Mesenchymal stem cell (in vitro differentiated cells and primary cell): ENCODE measurements around the gene SLC28A1.
A peak's percentile ranks its signal among the peaks of the same experiment; 100 is the strongest.

Experiments
- DNase-seq: peaks from one replicate; pipeline ENCODE4 v3.0.0-alpha.2; 2013
- H2AFZ ChIP-seq: one replicate; pipeline ENCODE4 v1.6.1; 2013; ENCODE audit warnings: low read depth, mild to moderate bottlenecking, control low read depth, inconsistent platforms, low read length, moderate library complexity
- H2AK5ac ChIP-seq: 2 replicates; pipeline ENCODE4 v1.6.1; 2013; ENCODE audit warnings: low read length, moderate library complexity, mild to moderate bottlenecking, inconsistent platforms; ENCODE audit not compliant: severe bottlenecking
- H2BK120ac ChIP-seq: one replicate; pipeline ENCODE4 v1.6.1; 2013; ENCODE audit warnings: low read depth, mild to moderate bottlenecking, inconsistent platforms, low read length, moderate library complexity
- H2BK12ac ChIP-seq, 2 experiments: one replicate each; pipeline ENCODE4 v1.6.1; 2013; ENCODE audit warnings: inconsistent platforms in 2 of 2, low read length in 2 of 2, mild to moderate bottlenecking in 2 of 2, moderate library complexity in 2 of 2, control low read depth in 1 of 2
- H2BK15ac ChIP-seq: one replicate; pipeline ENCODE4 v1.6.1; 2013; ENCODE audit warnings: mild to moderate bottlenecking, low read depth, inconsistent platforms; ENCODE audit not compliant: poor library complexity, severe bottlenecking
- H2BK5ac ChIP-seq: 2 replicates; pipeline ENCODE4 v1.6.1; 2013; ENCODE audit warnings: low read depth, mild to moderate bottlenecking, low read length, control low read depth, inconsistent platforms; ENCODE audit not compliant: poor library complexity, severe bottlenecking
- H3K14ac ChIP-seq, 2 experiments: one replicate each; pipeline ENCODE4 v1.6.1; 2013; ENCODE audit warnings: inconsistent platforms in 2 of 2, low read length in 2 of 2, control low read depth in 1 of 2, mild to moderate bottlenecking in 1 of 2, moderate library complexity in 1 of 2
- H3K18ac ChIP-seq, 2 experiments: one replicate each; pipeline ENCODE4 v1.6.1; 2013; ENCODE audit warnings: inconsistent platforms in 2 of 2, low read length in 2 of 2, control low read depth in 1 of 2, low read depth in 1 of 2, mild to moderate bottlenecking in 1 of 2
- H3K23ac ChIP-seq, 2 experiments: one replicate each; pipeline ENCODE4 v1.6.1; 2013; ENCODE audit warnings: inconsistent platforms in 2 of 2, low read length in 2 of 2, mild to moderate bottlenecking in 2 of 2, moderate library complexity in 2 of 2, control low read depth in 1 of 2
- H3K27ac ChIP-seq: 2 replicates; pipeline ENCODE4 v1.5.1; 2013; ENCODE audit warnings: mild to moderate bottlenecking, moderate library complexity, low read length, control low read depth, inconsistent platforms; ENCODE audit not compliant: poor library complexity, severe bottlenecking
- H3K27me3 ChIP-seq, 2 experiments: 2 replicates each; pipeline versions ENCODE4 v1.6.1 to v1.7.0; 2013; ENCODE audit warnings: low read length in 2 of 2, mild to moderate bottlenecking in 2 of 2, moderate library complexity in 2 of 2, control low read depth in 1 of 2, inconsistent platforms in 1 of 2; ENCODE audit not compliant: control insufficient read depth in 1 of 2, insufficient read depth in 1 of 2
- H3K36me3 ChIP-seq, 2 experiments: 2 replicates each; pipeline versions ENCODE4 v1.6.1 to v1.7.0; 2013; ENCODE audit warnings: low read length in 2 of 2, control low read depth in 1 of 2, inconsistent platforms in 1 of 2, low read depth in 1 of 2, mild to moderate bottlenecking in 1 of 2; ENCODE audit not compliant: insufficient read depth in 2 of 2, control insufficient read depth in 1 of 2
- H3K4ac ChIP-seq, 2 experiments: one replicate each; pipeline ENCODE4 v1.6.1; 2013; ENCODE audit warnings: inconsistent platforms in 2 of 2, low read length in 2 of 2, mild to moderate bottlenecking in 2 of 2, moderate library complexity in 2 of 2, control low read depth in 1 of 2, low read depth in 1 of 2
- H3K4me1 ChIP-seq: 2 replicates; pipeline ENCODE4 v1.6.1; 2013; ENCODE audit warnings: low read depth, low read length, control low read depth; ENCODE audit not compliant: control insufficient read depth, insufficient read depth
- H3K4me2 ChIP-seq: 2 replicates; pipeline ENCODE4 v1.6.1; 2013; ENCODE audit warnings: low read length, mild to moderate bottlenecking, inconsistent platforms; ENCODE audit not compliant: poor library complexity, severe bottlenecking
- H3K4me3 ChIP-seq, 2 experiments: 2 replicates each; pipeline versions ENCODE4 v1.5.1 to v1.7.0; 2013; ENCODE audit warnings: low read length in 2 of 2, mild to moderate bottlenecking in 2 of 2, control low read depth in 1 of 2, low read depth in 1 of 2; ENCODE audit not compliant: insufficient read depth in 1 of 2
- H3K79me1 ChIP-seq: replicated peaks from 2 replicates; pipeline ENCODE4 v1.6.1; 2013; ENCODE audit warnings: mild to moderate bottlenecking, control low read depth, low read length, inconsistent platforms; ENCODE audit not compliant: poor library complexity, severe bottlenecking
- H3K9ac ChIP-seq: 2 replicates; pipeline ENCODE4 v1.7.0; 2013; ENCODE audit warnings: mild to moderate bottlenecking, low read length, moderate library complexity
- H3K9me3 ChIP-seq: 2 replicates; pipeline ENCODE4 v1.7.0; 2013; ENCODE audit warnings: mild to moderate bottlenecking, low read length; ENCODE audit not compliant: control insufficient read depth
- H4K8ac ChIP-seq: one replicate; pipeline ENCODE4 v1.6.1; 2013; ENCODE audit warnings: inconsistent platforms, mild to moderate bottlenecking, low read length, moderate library complexity
- H4K91ac ChIP-seq: one replicate; pipeline ENCODE4 v1.6.1; 2013; ENCODE audit warnings: mild to moderate bottlenecking, low read length, inconsistent platforms
- WGBS: methylation state at CpG from one replicate; pipeline ENCODE4 v1.1.7; 2013; ENCODE audit warnings: mixed read lengths; 5-methylcytosine and 5-hydroxymethylcytosine counted together

SLC28A1 gene

DNA sequence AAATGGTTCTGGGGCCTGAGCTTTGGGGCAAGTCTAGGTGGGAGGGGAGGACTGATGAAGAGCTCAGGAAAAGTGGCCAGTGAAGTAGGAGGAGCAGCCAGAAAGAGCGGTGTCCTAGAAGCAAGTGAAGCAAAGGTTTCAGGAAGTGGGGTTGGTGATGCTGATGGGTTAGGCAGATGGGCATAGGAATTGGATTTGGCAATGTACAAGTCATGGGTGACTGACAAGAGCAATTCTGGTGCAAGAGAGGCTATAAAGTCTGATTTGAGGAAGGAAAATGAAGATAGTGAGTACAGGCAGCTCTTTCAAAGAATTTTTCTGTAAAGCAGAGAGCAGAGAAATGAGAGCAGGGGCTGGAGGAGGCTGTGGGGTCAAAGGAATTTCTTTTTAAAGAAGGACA, 47.6 kb upstream of the SLC28A1 start:
- Histone ChIP-seq H3K23ac (no peak overlapping the region), H2BK12ac (no peak overlapping the region), H2BK120ac (no peak overlapping the region), H3K14ac (no peak overlapping the region), H2BK5ac (no peak overlapping the region), H3K18ac (no peak overlapping the region), H3K4ac (no peak overlapping the region), H3K4me2 (no peak overlapping the region), H3K79me1 (no peaks in the 10 kb centered on the region), H3K36me3 (no peaks in the 10 kb centered on the region), H3K27me3 (peaks cover 19 to 34% of the 10 kb centered on the region in 2 experiments), H4K91ac (no peak overlapping the region), H3K9me3 (no peaks in the 10 kb centered on the region), H4K8ac (no peak overlapping the region), H2AK5ac (no peak overlapping the region), H2AFZ (no peak overlapping the region), H3K4me1 (peaks cover 22% of the 10 kb centered on the region), H3K27ac (no peak overlapping the region), H2BK15ac (no peak overlapping the region), H3K4me3 (no peak overlapping the region), H3K9ac (no peak overlapping the region)
- 81% methylated on average over 1 of the region's 1 CpG for WGBS
- DNase-seq = no peak

DNA sequence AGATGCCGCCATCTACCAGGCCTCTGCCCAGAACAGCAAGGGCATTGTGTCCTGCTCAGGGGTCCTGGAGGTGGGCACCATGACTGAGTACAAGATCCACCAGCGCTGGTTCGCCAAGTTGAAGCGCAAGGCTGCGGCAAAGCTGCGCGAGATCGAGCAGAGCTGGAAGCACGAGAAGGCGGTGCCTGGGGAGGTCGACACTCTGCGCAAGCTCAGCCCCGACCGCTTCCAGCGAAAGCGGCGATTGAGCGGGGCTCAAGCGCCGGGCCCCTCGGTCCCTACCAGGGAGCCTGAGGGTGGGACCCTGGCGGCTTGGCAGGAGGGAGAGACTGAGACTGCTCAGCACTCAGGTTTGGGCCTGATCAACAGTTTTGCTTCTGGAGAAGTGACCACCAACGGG, 44.7 kb upstream of the SLC28A1 start:
- H3K18ac ChIP-seq = peak overlapping the region in 1 of 2 experiments; percentile 14
- H2AK5ac ChIP-seq = no peak overlapping the region
- H3K4me2 ChIP-seq = no peak overlapping the region
- no peak for DNase-seq
- peaks cover 17% of the 10 kb centered on the region for H3K4me1 ChIP-seq
- peaks cover 19 to 27% of the 10 kb centered on the region in 2 experiments for H3K27me3 ChIP-seq
- no peak overlapping the region for H4K91ac ChIP-seq
- 98% methylated on average over 23 of the region's 23 CpGs for WGBS
- H3K23ac ChIP-seq = no peak overlapping the region
- no peaks in the 10 kb centered on the region for H3K36me3 ChIP-seq
- H4K8ac ChIP-seq = no peak overlapping the region
- no peak overlapping the region for H2BK120ac ChIP-seq
- no peak overlapping the region for H2BK5ac ChIP-seq
- H3K4me3 ChIP-seq = no peak overlapping the region
- H2BK15ac ChIP-seq = no peak overlapping the region
- H3K4ac ChIP-seq = no peak overlapping the region
- peak overlapping the region in 1 of 2 experiments; percentile 0 for H2BK12ac ChIP-seq
- no peak overlapping the region for H3K14ac ChIP-seq
- no peak overlapping the region for H2AFZ ChIP-seq
- H3K9ac ChIP-seq = no peak overlapping the region
- H3K9me3 ChIP-seq = no peaks in the 10 kb centered on the region
- no peak overlapping the region for H3K27ac ChIP-seq
- no peaks in the 10 kb centered on the region for H3K79me1 ChIP-seq

DNA sequence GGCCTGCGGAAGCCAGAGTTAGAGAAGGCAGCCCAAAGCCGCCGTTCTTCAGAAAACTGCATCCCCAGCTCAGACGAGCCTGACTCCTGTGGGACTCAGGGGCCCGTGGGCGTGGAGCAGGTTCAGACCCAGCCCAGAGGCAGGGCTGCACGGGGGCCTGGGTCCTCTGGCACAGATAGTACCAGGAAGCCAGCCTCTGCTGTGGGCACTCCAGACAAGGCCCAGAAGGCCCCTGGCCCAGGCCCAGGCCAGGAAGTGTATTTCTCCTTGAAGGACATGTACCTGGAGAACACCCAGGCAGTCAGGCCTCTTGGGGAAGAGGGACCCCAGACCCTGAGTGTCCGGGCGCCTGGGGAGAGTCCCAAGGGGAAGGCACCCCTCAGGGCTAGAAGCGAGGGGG, 44.2 kb upstream of the SLC28A1 start:
- H3K27me3 ChIP-seq = peaks cover 19 to 23% of the 10 kb centered on the region in 2 experiments
- WGBS = 95% methylated on average over 10 of the region's 10 CpGs
- H3K79me1 ChIP-seq = no peaks in the 10 kb centered on the region
- no peak overlapping the region for H2BK5ac ChIP-seq
- H3K36me3 ChIP-seq = no peaks in the 10 kb centered on the region
- H3K23ac ChIP-seq = no peak overlapping the region
- H3K18ac ChIP-seq = peak overlapping the region in 1 of 2 experiments; percentile 30
- peak overlapping the region; percentile 47 for H4K91ac ChIP-seq
- no peak overlapping the region for H3K14ac ChIP-seq
- H4K8ac ChIP-seq = peak overlapping the region; percentile 50
- peak overlapping the region in 1 of 2 experiments; percentile 88 for H2BK12ac ChIP-seq
- H3K4me3 ChIP-seq = no peak overlapping the region
- no peaks in the 10 kb centered on the region for H3K9me3 ChIP-seq
- H2AK5ac ChIP-seq = no peak overlapping the region
- DNase-seq = no peak
- H3K27ac ChIP-seq = no peak overlapping the region
- H2AFZ ChIP-seq = no peak overlapping the region
- no peak overlapping the region for H2BK120ac ChIP-seq
- H3K4ac ChIP-seq = peak overlapping the region in 1 of 2 experiments; percentile 40
- peaks cover 14% of the 10 kb centered on the region for H3K4me1 ChIP-seq
- H3K9ac ChIP-seq = no peak overlapping the region
- H2BK15ac ChIP-seq = peak overlapping the region; percentile 12
- no peak overlapping the region for H3K4me2 ChIP-seq

DNA sequence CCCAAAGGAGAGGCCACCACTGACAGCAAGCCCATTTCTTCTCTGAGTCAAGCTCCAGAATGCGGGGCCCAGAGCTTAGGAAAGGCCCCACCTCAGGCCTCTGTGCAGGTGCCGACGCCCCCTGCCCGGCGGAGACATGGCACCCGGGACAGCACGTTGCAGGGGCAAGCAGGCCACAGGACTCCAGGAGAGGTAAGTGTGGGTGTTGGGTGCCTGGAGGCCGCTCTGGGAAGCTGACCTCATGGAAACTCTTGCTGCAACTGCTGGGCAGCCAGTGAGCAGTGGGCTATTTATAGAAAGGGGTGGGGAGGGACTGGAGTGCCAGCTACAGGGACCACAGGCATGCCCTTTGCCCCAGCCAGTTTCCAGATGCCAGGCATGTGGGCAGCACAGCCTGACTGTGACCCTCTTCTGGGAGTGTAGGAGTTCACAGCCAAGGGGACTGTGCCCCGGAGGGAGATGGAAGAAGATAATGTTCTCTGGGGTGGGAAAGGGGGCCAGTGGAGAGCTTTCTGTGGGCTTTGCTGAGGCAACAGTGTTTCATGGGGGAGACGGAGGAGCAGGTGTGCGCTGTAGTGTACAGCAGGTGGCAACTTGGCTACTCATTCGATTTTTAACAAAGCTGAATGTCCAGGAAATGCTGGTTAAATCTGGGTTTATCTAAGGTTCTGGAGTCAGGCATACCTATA, 43.6 kb upstream of the SLC28A1 start:
- Histone ChIP-seq H3K9me3 (peaks cover under 1% of the 10 kb centered on the region), H2BK5ac (no peak overlapping the region)

More for the DNA sequence above, 43.6 kb upstream of the SLC28A1 start:
- DNase-seq = peak; percentile 86
- Histone ChIP-seq H3K4ac (peak overlapping the region in 1 of 2 experiments; percentile 40), H4K91ac (peak overlapping the region; percentile 47), H3K27me3 (peaks cover 15 to 21% of the 10 kb centered on the region in 2 experiments), H3K79me1 (no peaks in the 10 kb centered on the region), H3K36me3 (no peaks in the 10 kb centered on the region), H3K18ac (peak overlapping the region; percentile 30 to 75), H3K4me1 (peaks cover 14% of the 10 kb centered on the region), H3K23ac (no peak overlapping the region), H2BK120ac (no peak overlapping the region), H2BK15ac (no peak overlapping the region), H3K14ac (no peak overlapping the region), H3K4me3 (no peak overlapping the region), H2AK5ac (no peak overlapping the region), H3K9ac (no peak overlapping the region), H2AFZ (no peak overlapping the region), H3K27ac (no peak overlapping the region), H3K4me2 (no peak overlapping the region), H4K8ac (no peak overlapping the region), H2BK12ac (peak overlapping the region in 1 of 2 experiments; percentile 88)
- WGBS = 95% methylated on average over 12 of the region's 12 CpGs
